Measurements from ENCODE around the gene HNRNPL. TPM values are rescaled to one million over a fixed set of nuclear protein-coding genes. Genes with fewer than 3 reads are reported as not detected.

HNRNPL gene
- total and polyA plus RNA-seq, 2 donors (not counting 1 experiment from before 2014, with no cell fraction given) = 292 to 418 TPM

GRCh38 chr19:38850976-38851621 lies 1.3 kb upstream of the HNRNPL start:
- ATAC-seq (ENCODE audit: low read depth) = no peak
- peak overlapping the region; percentile 64 for H2AFZ ChIP-seq (ENCODE audit: insufficient read depth, low read depth, low read length, poor library complexity, severe bottlenecking)
- Mint-ChIP-seq H3K9me3 (ENCODE audit: insufficient read depth) (no peaks in the 10 kb centered on the region), H3K27ac (peak overlapping the region; percentile 99), H3K4me3 (peak overlapping the region; percentile 92), H3K27me3 (no peaks in the 10 kb centered on the region), H3K4me1 (peaks cover 49% of the 10 kb centered on the region)
- peaks cover 0 to 3% (median 0%) of the 10 kb centered on the region in 3 donors for H3K9me3 ChIP-seq (ENCODE audit: control extremely low read depth in 1 of 3, control insufficient read depth in 2 of 3, insufficient read depth in 1 of 3, low read length in 2 of 3)
- no peaks in the 10 kb centered on the region for H3K27me3 ChIP-seq (replicated peaks in 1 of 4; ENCODE audit: control extremely low read depth in 1 of 4, control insufficient read depth in 3 of 4, insufficient read depth in 4 of 4, low read length in 3 of 4)
- peaks cover 8 to 28% of the 10 kb centered on the region in 2 experiments for H3K36me3 ChIP-seq (replicated peaks in 1 of 2; ENCODE audit: control extremely low read depth in 1 of 2, control insufficient read depth in 1 of 2, extremely low read depth in 1 of 2, insufficient read depth in 2 of 2, low read length in 1 of 2)
- TF ChIP-seq, protein P1, sequence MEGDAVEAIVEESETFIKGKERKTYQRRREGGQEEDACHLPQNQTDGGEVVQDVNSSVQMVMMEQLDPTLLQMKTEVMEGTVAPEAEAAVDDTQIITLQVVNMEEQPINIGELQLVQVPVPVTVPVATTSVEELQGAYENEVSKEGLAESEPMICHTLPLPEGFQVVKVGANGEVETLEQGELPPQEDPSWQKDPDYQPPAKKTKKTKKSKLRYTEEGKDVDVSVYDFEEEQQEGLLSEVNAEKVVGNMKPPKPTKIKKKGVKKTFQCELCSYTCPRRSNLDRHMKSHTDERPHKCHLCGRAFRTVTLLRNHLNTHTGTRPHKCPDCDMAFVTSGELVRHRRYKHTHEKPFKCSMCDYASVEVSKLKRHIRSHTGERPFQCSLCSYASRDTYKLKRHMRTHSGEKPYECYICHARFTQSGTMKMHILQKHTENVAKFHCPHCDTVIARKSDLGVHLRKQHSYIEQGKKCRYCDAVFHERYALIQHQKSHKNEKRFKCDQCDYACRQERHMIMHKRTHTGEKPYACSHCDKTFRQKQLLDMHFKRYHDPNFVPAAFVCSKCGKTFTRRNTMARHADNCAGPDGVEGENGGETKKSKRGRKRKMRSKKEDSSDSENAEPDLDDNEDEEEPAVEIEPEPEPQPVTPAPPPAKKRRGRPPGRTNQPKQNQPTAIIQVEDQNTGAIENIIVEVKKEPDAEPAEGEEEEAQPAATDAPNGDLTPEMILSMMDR (IDR thresholded peaks at IDR 0.05) = no peak
- TF ChIP-seq EZH2 (IDR thresholded peaks at IDR 0.05; ENCODE audit: borderline replicate concordance, insufficient read depth, low read depth, low read length, poor library complexity, severe bottlenecking) = no peak
- WGBS (ENCODE audit: insufficient coverage) = 1% methylated on average over 37 of the region's 40 CpGs
- ChIA-PET CTCF (interaction anchor here (1.0 to 4.6 kb wide), 7 partner anchors 10 to 79 kb away, joined by 3 to 62 read pairs (median 5); partner anchors contain the start of genes ECH1, MRPS12, RINL and SARS2), POLR2A (interaction anchor here (0.5 to 8.7 kb wide), 8 partner anchors 10 to 1109 kb away, joined by 3 to 237 read pairs (median 7); partner anchors contain the start of genes ECH1, NFKBIB, RINL and SIRT2)
- peak; percentile 77 for DNase-seq
- peak overlapping the region; percentile 92 for H3K4me2 ChIP-seq (replicated peaks; ENCODE audit: low read depth, low read length, poor library complexity, severe bottlenecking)
- intact Hi-C loops (cut with micrococcal nuclease) = loop anchor here (1.0 to 5.0 kb wide), 6 partner anchors 13 to 232 kb away; partner anchors contain the start of genes ACTN4, EIF3K, NFKBIB and SIRT2
- peaks cover 29% of the 10 kb centered on the region for H3K79me2 ChIP-seq (ENCODE audit: control insufficient read depth, insufficient read depth, low read length)
- H3K4me1 ChIP-seq (ENCODE audit: control insufficient read depth in 2 of 2, insufficient read depth in 2 of 2, low read length in 2 of 2) = peaks cover 35 to 50% of the 10 kb centered on the region in 2 donors
- H3K9ac ChIP-seq (ENCODE audit: low read length) = peak overlapping the region; percentile 76
- peak overlapping the region; percentile 63 to 95 (median 83) for H3K4me3 ChIP-seq (ENCODE audit: control extremely low read depth in 1 of 5, extremely low read depth in 1 of 5, insufficient read depth in 1 of 5, low read depth in 2 of 5, low read length in 4 of 5)
- H4K20me1 ChIP-seq (ENCODE audit: control insufficient read depth, insufficient read depth, low read length, poor library complexity, severe bottlenecking) = peaks cover 31% of the 10 kb centered on the region
- H3K27ac ChIP-seq (ENCODE audit: low read length in 2 of 2) = peak overlapping the region; percentile 82 to 95
